SW480 (cell line): Measurements from ENCODE around the gene GABRG3.

ENCODE experiments used
- DNase-seq: peaks from one replicate; pipeline ENCODE4 v3.0.0-alpha.2; 2016; ENCODE audit warnings: low spot score

Gene GABRG3

GRCh38 chr15:27101982-27102381 is 131.0 kb downstream of the GABRG3 start:
- DNase-seq, result no peak

GRCh38 chr15:27111323-27111722 is 140.3 kb downstream of the GABRG3 start:
- DNase-seq, result no peak

GRCh38 chr15:27114473-27114872 is 143.5 kb downstream of the GABRG3 start:
- DNase-seq, result no peak

- no peak for DNase-seq
Measured at GRCh38 chr15:27119695-27120266, 148.8 kb downstream of the GABRG3 start.

- no peak for DNase-seq
Measured at GRCh38 chr15:27121672-27122071, 150.7 kb downstream of the GABRG3 start.

GRCh38 chr15:27123291-27123690 is 152.3 kb downstream of the GABRG3 start:
- DNase-seq, result no peak

- DNase-seq, result no peak
Measured at GRCh38 chr15:27123808-27124207, 152.8 kb downstream of the GABRG3 start.

- DNase-seq, result no peak
Measured at GRCh38 chr15:27124287-27124871, 153.4 kb downstream of the GABRG3 start.

- no peak for DNase-seq
Measured at GRCh38 chr15:27125185-27125584, 154.2 kb downstream of the GABRG3 start.

GRCh38 chr15:27126449-27126848 is 155.5 kb downstream of the GABRG3 start:
- no peak for DNase-seq

GRCh38 chr15:27127815-27128570 is 157.0 kb downstream of the GABRG3 start:
- DNase-seq, result peak; percentile 3

GRCh38 chr15:27133249-27133648 is 162.3 kb downstream of the GABRG3 start:
- no peak for DNase-seq

- no peak for DNase-seq
Measured at GRCh38 chr15:27134481-27134880, 163.5 kb downstream of the GABRG3 start.

GRCh38 chr15:27135151-27135550 is 164.2 kb downstream of the GABRG3 start:
- DNase-seq, result no peak

GRCh38 chr15:27137127-27137526 is 166.1 kb downstream of the GABRG3 start:
- DNase-seq, result no peak

- DNase-seq, result no peak
Measured at GRCh38 chr15:27165590-27165989, 194.6 kb downstream of the GABRG3 start.

- no peak for DNase-seq
Measured at GRCh38 chr15:27166917-27167316, 195.9 kb downstream of the GABRG3 start.

- no peak for DNase-seq
Measured at GRCh38 chr15:27167738-27168137, 196.8 kb downstream of the GABRG3 start.

GRCh38 chr15:27170851-27171250 is 199.9 kb downstream of the GABRG3 start:
- DNase-seq, result no peak

- DNase-seq, result no peak
Measured at GRCh38 chr15:27172821-27173220, 201.8 kb downstream of the GABRG3 start.

- DNase-seq, result no peak
Measured at GRCh38 chr15:27175472-27176153, 204.6 kb downstream of the GABRG3 start.

GRCh38 chr15:27176785-27177406 is 205.9 kb downstream of the GABRG3 start:
- no peak for DNase-seq
